Activated T-cell treated with anti-CD3 and anti-CD28 coated beads for 48 hours (primary cell): ENCODE data around the gene LNPEP.

Experiments
- DNase-seq: peaks from one replicate; pipeline ENCODE4 v3.0.0-alpha.2; 2020; ENCODE audit warnings: low read depth

LNPEP gene

DNA sequence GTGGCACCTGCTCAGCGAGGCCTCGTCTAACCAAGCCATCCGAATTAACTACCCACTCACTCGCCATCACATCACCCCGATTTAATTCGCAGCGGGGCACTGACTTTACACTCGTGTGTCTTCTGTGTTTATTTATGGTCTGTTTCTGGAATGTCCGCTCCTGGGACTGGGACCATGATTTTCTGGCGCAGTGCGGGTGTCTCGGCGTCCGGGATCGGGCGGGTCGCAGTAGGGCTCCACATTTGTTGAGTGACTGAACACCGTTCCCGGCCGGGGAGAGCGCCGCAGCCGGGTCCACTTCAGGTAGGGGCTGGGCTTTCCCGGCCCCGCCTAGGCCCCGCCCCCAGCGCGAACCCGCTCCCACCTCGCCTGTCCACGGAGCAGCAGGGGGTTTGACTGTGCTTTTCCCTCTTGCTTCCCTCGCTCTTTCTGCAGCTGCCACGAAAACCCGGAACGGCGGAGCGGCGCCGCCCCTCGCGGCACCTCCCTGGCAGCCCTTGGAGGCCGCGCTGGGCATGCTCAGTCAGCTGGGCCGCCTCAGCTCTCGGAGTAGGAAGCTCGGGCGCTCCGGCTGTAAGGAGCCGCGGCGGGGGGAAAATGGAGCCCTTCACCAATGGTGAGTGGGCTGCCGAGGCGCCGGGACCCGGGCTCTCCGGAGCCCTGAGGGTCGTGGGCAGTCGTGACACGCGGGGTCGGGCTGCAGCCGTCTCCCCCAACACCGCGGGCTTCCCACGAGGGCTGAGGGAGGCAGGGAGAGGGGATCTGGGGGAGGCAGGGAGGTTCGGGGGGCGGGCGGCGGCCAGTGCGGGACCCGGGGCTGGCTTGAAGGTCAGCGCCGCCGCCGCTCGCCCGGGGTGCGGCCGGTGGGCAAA lies at the start of gene LNPEP:
LNPEP (plus strand) TSS at position 522 of the 872 bp plus-strand sequence; CDS start at position 598, 76 bp downstream.
- DNase-seq = peak; percentile 95

DNA sequence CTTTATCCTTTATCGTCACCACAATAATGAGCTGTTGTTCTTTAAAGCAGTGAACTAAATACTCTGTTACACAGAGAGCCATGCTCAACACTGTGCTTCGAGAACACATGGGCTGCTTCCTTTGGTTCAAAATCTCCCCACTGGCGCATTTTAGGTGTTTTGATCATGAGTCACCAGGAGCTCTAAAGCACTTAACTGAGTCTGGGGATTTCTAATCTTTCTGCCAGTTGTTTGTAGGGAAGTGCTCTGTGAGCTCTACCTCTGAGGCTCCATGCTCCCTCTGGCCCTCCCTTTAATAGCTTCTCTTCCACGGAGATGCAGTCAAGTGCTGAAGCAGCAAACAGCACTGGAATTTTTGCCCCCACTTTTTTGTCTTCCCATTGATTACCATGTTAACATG lies 42.5 kb upstream of the LNPEP start:
- no peak for DNase-seq

DNA sequence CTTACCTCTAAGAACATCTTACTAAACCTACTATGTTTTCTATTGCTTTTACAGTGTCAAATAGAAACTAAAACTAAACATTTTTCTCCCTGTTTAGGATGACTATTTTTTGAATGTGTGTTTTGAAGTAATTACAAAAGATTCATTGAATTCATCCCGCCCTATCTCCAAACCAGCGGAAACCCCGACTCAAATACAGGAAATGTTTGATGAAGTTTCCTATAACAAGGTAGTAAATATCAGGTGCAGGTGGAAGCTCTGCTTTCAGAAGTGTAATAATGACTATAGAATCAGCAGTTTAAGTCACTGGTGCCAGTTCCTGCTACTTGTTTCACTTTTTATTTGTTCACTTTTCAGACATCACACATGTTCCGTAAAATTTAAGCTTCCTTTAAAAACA lies 39.6 kb upstream of the LNPEP start:
- DNase-seq = no peak

DNA sequence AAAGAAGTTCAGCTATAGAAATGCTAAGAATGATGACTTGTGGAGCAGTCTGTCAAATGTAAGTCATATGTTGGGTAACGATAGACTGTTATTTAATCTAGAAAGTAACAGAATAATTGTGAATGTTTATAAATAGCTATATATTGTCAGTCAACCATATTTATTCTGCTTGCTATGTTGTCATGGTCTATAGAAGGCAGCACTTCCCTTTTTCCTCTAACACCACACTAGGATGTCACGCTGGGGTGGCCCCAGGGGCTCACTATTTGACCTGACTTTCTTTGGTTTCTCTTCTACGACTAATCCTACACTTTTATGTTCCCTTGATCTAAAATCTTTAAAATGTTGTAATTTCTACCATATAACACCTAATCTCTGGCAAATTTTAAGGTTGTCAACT lies 39.1 kb upstream of the LNPEP start:
- DNase-seq = no peak

DNA sequence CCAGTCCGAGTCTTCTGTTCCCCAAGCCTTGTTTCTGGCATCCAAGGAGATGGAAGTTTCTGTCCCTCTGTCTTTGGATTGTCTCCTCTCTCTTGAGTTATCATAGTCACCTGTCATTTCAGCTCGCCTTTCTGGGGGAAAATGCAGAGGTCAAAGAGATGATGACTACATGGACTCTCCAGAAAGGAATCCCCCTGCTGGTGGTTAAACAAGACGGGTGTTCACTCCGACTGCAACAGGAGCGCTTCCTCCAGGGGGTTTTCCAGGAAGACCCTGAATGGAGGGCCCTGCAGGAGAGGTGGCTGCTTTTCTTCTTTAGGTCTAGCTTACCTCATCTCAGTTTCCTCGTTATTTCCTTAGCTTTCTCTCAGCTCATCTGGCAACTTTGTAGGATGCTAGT lies 34.5 kb upstream of the LNPEP start:
- DNase-seq = no peak

DNA sequence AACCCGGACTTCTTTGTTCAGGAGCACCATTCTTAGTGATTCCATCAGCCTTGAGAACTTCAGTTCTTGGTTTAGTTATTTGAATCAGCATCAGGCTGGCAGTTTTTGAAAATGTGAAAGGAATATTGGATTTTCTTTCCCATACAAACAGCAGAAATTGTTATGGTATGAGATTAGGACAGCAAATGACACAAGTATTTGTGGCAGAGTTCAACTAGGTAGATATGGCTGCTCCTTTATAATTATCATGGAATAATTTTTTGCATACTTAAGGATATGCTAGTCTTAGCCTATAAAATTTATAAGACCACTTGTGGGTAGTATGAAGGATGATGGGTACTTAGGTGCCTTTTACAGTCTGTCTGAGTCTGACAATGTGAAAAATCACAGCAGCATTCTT lies 34.0 kb upstream of the LNPEP start:
- DNase-seq = no peak

DNA sequence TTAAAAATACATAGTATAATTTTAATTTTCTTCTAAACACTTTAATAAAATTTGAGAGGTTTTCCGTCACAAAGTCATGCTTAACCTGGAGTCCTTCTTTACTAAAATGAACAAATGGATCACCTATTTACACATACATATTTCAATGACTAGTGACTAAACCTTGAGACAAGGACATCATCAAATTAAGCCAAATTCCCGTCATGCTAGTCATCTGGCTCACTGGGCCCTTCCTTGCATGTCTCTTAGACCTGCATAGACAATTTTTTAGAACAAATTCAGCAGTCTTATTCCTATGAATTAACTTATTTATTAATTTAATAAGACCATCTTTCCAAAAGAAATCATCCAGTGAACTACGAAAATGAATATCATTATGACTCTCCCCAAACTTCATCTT lies 33.0 kb upstream of the LNPEP start:
- no peak for DNase-seq

DNA sequence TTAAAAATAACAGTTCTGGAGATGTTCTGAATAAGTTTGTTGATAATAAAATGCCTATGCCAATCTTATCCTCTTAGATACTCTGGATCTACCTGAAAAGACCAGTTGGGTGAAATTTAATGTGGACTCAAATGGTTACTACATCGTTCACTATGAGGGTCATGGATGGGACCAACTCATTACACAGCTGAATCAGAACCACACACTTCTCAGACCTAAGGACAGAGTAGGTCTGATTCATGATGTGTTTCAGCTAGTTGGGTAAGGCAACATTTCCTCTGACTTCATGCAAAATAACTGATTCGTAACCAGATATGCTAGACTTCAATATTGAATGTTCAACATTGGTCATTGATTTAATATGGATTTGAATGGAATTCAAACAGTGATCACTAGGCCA lies 32.6 kb upstream of the LNPEP start:
- DNase-seq = no peak

DNA sequence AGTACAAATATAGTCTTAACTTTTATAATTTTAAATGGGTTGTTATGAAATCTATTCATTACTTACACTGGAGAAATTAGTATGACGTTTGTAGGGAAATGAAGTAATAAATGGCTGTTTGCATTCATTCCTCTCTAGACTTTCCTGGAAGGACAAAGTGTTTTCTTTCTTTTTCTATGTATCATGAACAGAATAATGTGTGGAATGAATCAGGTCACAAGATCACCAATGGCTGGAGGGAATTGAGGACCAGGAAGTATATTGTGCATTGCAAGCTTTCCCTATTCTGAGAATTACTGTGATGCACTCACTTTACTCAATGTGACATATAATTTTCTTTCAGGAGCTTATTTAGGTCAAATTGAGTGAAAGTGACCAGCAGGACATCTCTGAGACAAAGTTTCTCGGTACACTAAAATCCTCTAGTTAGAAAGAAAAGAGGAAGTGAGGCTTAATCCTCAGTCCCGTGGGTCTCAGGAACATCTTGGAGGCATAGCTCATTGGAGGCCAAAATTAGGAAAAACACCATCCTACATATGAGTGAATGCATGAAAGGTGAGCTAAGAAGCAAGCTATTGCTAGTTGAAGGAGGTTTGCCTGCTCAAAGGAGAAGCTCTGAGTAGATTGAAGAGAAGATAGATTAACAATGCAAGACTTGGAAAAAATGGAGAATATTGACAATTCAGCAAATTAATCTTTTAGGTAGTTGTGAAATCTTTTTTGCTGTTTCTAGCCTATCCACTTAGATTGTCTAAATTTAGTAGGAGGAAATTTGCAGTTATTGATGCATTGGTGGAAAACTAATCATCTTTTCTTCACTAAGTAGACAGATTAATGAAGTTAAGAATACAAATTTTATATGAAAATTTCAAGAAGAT lies 31.6 kb upstream of the LNPEP start:
- no peak for DNase-seq

DNA sequence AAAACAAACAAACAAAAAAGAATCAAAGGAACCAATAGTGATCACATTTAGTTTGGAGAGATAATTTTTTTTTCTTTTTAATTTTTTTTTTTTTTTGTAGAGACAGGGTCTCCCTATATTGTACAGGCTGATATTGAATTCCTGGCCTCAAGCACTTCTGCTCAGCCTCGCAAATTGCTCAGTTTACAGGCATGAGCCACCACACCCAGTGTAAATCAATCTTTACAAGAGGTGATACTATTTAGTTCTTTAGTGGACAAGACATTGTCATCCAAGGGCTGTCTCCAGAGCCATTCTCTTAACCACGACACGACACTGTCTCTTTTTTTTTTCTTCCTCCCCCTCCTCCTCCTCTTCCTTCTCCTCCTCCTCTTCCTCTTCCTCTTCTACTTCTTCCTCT lies 30.0 kb upstream of the LNPEP start:
- DNase-seq = no peak

DNA sequence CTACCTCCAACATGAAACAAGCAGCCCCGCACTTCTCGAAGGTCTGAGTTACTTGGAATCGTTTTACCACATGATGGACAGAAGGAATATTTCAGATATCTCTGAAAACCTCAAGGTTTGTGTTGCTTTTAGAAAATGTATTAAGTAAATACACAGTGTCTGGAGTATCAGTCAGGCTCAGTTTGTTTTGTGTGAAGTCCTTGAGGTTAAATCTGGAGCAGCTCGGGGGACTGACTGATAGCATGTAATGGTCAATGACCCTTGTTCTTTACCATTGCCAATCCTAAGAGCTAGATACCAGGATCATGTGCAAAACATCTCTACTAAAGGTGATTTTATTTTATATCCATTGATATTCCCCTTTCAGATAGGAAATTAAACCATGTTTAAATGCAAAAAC lies 26.9 kb upstream of the LNPEP start:
- DNase-seq = no peak

DNA sequence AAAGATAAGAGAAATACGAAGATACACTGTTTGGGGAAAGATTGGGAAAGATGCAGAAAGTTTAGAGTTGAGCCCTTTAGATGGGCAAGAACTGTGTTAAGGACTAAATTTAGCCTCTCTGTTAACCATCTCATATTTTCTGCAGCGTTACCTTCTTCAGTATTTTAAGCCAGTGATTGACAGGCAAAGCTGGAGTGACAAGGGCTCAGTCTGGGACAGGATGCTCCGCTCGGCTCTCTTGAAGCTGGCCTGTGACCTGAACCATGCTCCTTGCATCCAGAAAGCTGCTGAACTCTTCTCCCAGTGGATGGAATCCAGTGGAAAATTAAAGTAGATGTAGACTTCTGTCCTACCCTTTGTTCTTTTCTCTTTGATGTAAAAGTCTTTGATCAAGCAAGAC lies 26.4 kb upstream of the LNPEP start:
- DNase-seq = no peak

DNA sequence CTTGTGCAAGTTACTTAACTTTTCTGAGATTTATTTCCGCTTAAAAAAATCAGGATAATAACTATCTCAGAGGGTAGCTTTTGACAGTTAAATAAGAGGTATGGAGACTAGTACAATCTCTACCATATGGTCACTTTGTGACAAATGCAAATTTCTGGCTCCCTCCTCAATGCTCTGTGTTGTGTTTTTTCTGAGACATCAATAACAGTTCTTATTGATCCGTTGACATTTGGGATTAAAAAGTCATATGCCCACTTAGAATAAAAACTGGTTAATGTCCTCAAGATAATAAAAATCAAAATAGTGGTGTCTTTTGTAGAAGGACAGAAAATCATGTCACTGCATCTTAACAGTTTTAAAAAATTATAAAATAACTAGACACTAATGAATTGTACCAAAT lies 24.7 kb upstream of the LNPEP start:
- DNase-seq = no peak

DNA sequence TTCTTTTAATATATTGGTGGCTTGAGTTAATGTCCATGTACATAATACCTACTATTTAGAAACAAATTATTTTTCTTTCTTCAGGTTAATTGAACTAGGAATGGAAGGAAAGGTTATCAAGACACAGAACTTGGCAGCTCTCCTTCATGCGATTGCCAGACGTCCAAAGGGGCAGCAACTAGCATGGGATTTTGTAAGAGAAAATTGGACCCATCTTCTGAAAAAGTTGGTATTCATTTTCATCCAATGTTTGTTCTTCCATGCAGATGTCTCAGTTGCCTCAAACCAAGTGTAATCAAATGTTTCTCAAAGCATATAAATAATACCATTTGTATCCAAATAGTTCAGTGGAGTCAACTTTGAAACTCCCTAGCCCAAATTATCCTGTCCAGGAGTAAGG lies 22.6 kb upstream of the LNPEP start:
- no peak for DNase-seq

DNA sequence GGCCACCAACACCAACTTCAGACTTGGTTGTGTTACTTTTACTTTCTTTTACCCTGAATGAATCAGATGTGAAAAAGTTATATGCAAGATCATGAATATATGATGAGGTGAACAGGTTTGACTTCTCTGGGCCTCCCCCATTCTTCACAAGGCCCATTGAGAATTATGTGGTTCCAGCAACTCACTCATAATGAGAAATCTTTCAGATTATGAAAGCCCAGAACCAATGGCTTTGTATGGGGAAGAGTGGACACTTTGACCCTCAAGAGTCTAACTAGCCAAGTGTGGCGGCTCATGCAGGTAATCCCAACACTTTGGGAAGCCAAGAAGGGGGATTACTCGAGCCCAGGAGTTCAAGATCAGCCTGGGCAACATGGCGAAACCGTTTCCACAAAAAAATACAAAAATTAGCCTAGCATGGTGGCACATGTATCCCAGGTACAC lies 16.1 kb upstream of the LNPEP start:
- no peak for DNase-seq

DNA sequence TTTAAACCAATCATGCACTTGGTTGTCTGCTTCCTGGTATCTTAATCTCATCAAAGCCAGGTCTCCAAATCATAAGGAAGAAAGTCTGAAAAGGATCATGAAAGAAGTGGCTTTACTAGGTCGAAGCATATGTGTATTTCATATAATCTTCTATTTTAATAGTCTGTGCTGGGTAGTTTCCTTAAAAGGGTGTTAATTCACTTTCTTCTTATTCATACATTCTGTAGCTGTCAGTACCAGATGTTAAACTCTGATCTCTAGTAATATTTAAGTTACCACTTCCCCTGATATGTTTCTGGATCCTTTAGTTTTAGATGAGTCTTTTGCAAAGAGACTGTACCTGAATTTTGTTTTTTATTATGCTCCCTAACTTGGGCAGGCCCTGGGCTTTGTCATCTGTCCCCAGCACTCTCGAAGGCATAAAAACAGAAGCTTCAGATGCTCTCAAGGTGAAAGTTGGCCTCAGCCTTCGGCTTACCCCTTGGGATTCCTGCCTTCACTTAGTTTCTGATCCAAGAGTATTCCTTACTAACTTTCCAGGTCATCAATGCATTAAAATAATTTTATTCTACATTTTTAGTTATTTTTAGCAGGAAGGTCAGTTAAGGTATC lies 15.0 kb upstream of the LNPEP start:
- no peak for DNase-seq

DNA sequence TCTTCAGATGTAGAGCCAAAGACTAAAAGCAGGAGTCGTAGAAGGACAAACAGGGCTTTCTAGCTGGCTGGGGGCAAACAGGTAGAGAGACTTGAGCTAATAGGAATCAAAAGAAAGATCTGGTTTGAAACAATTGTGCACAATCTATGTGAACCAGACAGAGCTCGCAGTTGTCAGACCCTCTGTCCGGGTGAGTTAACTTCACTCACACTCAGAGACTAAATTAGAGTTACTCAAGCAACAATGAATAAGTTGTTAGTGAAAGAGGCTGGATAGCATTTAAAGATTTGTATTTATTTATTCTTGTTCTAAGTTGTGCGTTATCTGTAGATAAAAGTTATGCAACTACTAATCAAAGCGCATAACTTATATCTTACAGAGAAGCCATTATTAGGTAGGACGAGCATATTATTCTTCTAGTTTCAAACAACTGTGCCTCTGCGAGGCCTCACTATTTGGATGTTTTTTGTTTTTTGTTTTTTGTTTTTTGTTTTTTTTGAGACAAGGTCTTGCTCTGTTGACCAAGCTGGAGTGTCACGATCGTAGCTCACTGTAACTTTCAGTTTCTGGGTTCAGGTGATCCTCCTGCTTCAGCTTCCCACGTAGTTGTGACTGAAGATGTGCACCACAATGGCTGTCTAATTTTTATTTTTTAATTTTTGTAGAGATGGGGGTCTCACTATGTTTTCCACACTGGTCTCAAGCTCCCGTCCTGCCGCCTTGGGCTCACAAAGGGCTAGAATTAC lies 13.2 kb upstream of the LNPEP start:
- DNase-seq = no peak

DNA sequence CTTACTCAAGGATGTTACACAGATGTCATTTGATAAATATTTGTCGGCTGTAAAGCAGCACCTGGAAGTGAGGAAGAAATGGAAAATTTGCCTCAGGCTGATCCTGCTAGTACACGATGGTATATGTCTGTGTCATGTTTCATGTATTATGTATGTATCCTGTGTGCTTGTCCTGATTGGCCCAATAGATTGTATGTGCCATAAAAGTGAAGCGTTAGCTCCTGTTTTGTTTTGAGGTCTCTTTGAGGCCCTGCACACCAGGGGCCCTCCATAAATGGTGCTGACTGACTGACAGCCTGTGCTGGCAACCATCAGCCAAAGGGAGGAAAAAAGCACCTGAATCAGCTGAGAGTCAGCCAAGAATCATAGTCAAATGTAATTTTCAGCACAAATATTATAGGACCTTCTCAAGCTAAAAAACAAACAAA lies 11.8 kb upstream of the LNPEP start:
- DNase-seq = no peak

DNA sequence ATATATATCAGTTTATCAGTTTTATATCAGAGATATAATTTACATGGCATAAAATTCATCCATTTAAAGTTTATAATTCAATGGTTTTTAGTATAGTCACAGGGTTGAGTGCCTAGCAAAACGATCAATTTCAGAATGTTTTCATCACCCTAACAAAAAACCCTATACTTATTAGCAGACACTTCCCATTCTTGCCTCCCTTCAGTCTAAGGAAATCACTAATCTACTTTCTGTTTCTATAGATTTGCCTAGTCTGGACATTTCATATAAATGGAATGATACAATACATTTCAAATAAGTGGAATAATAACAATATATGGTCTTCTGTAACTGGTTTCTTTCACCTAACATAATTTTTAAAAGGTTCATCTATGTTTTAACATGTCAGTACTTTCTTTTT lies 9.6 kb upstream of the LNPEP start:
- DNase-seq = no peak

DNA sequence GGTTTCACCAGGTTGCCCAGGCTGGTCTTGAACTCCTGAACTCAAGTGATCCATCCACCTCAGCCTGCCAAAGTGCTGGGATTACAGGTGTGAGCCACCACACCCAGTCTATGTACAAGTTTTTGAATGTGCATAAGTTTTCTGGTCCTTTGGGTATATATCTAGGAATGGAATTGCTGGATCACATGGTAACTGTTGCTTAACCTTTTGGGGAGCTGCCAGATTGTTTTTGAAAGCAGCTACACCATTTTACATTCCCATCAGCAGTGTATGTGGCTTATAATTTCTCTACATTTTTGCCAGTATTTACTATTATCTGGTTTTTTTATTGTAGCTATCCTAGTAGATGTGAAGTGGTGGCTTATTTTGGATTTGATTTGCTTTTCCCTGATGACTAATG lies 8.9 kb upstream of the LNPEP start:
- DNase-seq = no peak

DNA sequence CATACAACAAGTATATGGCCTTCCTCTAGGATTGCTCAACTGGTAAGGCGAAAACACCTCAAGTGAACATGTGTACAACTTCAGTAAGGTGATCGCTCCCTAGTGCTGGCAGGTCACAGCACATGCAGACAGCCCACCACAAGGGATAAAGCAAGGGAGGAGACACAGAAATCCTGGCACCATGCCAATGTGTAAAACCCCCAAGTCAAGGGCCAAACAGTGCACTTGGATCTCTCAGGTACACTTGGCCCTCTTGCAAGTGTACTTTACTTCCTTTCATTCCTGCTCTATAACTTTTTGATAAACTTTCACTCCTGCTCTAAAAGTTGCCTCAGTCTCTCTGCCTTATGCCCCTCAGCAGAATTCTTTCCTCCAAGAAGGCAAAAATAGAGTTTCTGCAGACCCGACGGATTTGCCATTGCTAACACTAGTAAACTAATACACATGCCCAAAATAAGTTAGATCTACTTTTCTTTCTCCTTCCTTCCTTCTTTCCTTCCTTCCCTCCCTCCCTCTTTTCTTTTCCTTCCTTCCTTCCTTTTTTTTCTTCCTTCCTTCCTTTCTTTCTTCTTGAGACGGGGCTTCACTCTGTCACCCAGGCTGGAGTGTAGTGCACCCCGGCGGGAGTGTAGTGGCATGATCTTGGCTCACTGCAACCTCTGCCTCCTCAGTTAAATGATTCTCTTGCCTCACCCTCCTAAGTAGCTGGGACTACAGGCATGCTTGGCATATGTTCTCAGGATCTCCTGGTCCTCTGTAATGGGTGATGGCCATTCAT lies 6.8 kb upstream of the LNPEP start:
- no peak for DNase-seq
